Pons (tissue), 1 donor: ENCODE results near the gene ATF7.
"Not testable (repeated sequence)": the region's sequence is repeated elsewhere in the genome, so short reads cannot be mapped to it uniquely, and the experiment has no call there.

Experiments
- DNase-seq: peaks from one replicate; pipeline ENCODE4 v3.0.0-alpha.2; 2016; ENCODE audit warnings: low spot score

Gene ATF7

DNA sequence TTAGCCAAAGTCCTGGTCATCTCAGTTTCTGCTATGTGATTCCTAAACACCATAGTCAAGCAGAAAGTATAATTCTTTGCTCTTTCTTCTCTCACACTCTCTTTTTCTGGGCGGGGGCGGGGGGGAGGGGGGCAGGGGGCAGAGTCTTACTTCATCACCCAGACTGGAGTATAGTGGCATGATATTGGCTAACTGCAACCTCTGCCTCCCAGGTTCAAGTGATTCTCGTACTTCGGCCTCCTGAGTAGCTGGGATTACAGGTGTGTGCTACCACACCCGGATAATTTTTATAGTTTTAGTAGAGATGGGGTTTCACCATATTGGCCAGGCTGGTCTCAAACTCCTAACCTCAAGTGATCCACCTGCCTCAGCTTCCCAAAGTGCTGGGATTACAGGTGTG is 60.8 kb downstream of the ATF7 start:
- not testable (repeated sequence) for DNase-seq

DNA sequence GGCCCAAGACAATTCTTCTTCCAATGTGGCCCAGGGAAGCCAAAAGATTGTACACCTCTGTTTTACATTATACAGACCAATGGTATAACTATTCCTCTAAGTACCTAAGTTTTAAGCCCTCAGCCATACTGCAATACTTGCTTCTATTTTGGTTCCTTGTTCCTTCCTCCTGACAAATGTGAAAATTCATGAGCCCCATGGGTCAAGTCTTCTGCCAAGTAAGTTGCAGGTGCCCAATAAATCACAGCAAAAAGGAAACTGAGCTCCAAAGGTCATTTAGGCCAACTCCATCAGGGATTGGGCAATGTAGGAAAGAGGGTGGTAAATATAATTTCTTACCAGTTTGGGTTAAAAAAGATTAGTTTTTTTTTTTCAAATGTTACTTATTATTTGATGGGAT is 61.2 kb downstream of the ATF7 start:
- no peak for DNase-seq

DNA sequence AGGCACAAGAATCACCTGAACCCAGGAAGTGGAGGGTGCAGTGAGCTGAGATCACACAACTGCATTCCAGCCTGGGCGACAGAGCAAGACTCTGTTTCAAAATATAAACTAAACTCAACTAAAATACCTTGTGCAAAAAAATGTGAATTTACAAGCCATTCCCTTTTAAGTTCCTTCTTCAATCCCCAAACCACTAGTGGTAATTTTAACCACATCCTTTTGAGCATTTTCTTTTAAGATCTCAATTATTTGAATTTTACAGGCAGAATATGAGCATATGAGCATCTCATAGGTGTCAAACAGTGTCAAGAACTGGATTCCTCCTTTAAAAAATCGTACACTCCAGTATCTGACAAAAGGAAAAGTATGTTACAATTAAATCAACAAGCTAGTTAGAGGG is 61.9 kb downstream of the ATF7 start:
- DNase-seq: no peak

DNA sequence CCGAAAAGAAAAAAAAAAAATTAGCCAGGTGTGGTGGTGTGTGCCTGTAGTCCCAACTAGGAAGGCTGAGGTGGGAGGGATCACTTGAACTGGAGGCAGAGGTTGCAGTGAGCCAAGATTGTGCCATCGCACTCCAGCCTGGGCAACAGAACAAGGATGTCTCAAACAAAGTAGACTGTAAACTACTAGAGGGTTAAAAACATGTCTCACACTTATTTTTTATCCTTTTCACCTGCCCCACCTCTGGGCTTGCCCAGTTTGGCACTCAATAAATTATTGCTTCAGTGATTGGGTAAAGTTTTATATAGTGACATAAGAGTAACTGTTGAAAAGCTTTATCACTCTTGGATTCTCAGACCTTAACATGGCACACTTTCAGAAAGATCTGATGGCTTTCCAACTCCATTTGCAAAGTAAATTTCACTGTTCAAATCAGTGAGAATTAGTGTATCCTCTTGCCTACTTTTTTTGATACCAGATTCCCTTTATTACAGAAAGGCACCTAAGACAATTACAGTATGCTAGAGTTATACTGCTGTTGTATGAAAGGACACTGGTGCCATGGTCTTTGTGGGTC is 62.6 kb downstream of the ATF7 start:
- no peak for DNase-seq

DNA sequence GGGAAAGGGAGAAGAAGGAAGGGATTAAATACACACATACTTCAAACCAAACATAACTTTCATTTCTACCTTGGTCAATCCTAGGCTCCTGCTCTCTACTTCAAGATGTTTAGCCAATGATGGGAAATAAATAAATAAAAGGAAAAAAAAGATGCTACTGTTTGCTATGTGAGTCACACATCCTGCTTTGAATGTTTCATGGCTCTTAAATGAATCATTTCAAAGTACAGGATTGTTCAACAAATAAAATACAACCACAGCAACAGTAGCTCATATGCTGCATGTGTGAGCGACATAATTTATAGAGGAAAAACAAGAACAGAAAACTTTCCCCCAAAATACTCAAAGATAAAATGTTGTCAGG is 64.6 kb downstream of the ATF7 start:
- no peak for DNase-seq

DNA sequence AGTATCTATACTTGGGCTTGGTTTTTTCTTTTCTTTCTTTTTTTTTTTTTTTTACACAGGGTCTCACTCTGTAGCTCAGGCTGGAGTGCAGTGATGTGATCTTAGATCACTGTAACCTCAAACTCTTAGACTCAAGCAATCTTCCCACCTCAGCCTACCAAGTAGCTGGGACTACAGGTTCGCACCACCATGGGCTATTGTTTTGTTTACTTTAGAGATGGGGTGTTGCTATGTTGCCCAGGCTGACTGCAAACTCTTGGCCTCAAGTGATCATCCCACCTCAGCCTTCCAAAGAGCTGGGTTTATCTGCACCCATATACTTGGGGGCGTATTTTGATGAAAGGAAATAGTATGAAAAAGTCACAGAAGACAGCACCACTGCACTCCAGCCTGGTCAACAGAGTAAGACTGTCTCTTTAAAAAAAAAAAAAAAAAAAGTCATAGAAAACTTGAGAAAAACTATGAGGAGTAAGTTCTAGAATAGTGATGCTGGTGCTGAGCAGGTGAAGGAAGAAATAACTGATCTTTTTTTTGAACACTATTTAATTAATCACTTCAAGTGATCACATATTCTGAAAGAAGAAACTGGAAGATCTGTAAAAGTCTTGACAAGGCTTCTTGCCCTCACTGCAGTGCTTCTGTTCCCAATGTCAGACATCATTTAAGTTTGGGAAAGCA is 65.1 kb downstream of the ATF7 start:
- no peak for DNase-seq

DNA sequence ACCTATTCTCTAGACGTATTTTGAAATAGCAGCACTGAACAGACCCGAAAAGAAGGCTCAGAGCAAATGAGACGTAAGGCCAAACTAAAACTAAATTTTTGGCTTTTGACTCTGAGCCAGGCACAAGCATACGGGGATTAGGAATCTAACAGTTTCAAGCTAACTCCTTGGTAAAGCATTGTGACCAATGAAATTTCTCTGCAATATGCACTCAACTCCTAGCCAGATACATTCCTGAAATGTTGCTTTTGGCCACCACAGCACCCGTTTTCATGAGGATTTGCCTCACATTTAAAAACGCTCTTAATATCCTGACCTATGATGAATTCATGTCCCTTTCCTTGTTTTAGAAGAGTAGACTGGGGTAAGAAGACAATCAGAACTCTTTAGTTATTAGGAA is 65.8 kb downstream of the ATF7 start:
- no peak for DNase-seq

DNA sequence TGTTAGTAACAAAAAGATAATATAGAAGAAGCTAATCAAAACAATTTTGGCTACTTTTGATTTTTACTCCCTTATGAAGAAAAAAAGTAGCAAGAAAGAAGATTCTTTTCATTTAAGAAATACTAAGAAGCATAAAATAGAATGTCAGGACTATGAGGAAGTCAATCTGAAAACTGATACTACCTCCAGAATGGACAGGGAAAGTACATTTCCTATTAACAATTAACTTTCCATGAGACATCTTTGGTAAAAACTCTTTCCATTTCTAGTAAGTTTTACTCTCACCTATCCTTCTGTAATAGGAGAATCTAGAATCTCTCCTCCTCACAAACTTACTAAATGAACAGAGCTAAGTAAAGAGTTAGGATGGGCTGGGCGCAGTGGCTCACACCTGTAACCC is 67.6 kb downstream of the ATF7 start:
- no peak for DNase-seq

DNA sequence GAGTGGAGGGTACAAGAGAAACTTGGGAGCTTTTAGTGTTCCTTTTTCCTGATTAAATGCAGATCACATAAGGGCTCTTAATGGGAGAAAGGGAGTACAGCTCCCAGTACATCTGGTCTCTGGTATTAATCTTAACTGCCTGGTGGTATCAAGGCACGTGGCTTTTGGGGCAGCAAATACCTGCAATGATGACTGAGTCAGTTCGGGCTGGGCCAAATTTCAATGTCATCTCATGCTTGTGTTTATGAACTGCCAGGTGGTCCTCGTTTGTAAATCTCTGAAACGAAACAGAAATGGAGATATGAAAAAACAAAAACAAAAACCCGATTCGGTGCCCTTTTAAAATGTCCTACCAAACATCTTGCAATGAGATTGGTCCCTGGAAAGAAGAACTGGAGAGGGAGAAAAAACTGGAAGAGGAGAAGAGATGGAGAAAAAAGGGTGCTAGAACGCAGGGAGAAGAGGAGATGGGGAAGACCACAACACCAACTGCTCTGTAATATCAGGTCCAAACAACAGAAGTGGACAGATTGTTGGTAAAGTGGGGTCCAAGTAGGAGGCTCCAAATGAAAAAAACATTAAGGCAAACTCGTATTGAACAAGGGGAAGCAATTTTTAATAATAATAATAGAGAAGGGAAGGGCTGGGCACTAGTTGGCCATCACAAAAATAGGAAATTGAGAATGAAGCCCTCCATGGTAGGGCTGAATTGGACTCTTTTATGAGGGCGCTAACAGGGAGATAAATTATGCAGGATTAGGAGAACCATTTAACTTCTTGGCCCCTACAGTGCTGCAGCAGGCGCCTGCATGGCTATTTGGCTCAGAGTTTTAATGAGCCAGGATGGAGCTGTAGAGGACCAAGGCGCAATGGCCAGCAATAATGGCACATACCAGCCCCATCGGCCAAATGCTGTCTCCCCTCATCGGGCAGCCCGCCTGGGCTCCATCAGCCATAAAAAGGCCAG is 73.5 kb downstream of the ATF7 start:
- DNase-seq: no peak

DNA sequence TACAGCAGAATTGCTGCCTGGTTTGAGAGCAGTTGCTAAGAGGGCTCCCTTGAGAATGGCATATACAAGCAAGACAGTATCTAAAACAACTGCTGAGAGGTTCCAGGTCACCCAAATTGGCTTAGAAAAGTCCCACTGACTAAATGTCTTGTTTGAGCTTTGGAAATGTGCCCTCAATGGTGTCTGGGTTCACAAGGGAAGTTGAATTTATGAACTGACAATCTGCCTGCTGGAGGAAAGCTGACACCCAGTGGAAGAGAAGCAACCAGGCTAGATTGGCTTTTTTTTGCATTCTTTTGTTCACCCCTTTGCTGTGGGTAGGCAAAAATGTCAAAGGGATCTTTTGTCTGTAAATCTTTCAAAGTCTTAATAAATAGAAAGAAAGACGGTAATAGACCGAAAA is 74.3 kb downstream of the ATF7 start:
- DNase-seq: peak; percentile 73

DNA sequence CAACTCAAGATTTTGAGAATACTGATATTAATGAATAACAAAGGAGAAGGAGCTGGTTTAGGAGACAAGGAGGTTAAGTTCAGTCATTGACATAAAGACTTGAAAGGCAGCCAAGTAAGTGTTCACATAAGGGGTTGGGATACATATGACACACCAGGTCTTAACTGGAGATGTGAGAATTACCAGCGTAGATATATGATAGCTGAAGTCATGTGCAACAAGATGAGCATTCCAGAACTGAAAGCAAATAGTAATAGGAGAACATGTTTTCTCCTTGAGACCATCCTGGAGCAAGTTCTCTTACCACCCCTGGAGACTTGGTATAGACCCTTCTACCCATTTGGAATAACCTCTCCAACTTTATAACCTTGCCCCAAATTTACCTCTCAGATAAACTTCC is 75.6 kb downstream of the ATF7 start:
- no peak for DNase-seq

DNA sequence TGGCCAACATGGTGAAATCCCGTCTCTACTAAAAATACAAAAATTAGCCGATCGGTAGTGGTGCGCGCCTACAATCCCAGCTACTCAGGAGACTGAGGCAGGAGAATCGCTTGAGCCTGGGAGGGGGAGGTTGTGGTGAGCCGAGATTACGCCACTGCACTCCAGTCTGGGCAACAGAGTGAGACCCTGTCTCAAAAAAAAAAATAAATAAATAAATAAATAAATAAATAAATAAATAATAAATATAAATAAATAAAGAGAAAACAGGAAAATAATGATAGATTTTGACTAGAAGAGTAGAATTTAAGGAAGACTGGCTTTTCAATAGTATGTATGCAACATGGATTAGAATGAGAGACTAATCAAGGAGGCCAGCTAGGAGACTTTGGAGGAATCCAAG is 76.1 kb downstream of the ATF7 start:
- DNase-seq: not testable (repeated sequence)

DNA sequence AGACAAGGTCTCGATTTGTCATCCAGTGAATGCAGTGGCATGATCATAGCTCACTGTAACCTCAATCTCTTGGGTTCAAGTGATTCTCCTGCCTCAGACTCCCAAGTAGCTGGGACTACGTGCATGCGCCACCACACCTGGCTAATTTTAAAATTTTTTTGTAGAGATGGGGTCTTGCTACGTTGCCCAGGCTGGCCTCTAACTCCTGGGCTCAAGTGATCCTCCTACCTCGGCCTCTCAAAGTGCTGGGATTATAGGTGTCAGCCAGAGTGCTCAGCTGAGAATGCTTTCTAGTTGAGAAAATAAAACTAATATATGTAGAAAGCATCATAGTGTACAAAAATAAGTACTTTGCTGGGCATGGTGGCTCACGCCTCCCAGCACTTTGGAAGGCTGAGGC is 77.8 kb downstream of the ATF7 start:
- not testable (repeated sequence) for DNase-seq

DNA sequence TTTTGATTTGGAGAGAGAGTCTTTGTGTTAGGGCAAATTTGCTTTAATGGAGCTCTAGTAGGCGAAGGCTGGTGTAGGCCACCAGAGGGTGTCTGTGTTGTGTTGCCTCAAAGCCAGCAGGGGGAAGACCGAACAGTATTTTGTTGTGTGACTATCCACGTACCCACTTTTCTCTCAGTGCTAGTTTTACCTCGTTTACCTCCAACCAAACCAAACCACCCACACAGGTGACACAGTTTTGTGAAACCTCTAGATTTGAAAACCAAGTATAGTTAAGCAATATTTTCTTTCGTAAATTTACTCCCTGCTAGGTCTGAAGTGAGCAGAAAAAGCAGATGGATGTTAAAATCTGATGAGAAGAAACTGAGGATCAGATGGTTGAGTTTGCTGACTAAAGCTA is 82.6 kb downstream of the ATF7 start:
- peak; percentile 91 for DNase-seq

DNA sequence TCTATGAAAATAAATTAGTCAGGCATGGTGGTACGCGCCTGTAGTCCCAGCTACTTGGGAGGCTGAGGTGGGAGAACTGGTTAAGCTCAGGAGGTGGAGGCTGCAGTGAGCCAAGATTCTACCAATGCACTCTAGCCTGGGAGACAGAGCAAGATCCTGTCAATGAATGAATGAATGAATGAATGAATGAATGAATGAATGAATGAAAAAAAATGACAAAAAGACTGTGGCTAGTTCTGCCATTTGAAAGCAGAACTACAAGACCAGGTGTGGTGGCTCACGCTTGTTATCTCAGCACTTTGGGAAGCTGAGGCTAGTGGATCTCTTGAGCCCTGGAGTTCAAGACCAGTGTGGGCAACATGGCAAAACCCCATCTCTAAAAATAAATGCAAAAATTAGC is 86.7 kb downstream of the ATF7 start:
- DNase-seq: no peak

DNA sequence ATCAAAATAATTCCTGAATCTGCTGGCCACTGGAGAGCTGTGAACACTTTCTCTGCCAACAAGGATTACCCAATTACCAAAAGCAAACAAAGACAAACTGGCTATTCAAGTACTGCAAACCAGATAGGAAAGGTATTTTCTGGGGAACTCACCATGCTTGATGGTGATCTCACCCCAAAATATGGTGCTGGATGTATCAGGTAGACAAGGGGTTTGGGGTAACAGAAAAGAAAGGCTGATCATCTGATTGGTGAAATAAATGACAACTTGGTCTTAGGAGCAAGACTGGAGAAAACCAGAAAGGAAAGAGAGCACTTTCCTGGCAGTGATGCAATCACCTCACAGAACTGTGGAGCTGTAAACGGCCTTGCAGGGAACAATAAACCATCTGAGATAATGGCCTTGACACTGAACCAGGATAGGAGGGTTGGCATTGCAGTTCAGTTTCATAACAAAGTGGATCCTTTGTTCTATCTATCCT is 87.9 kb downstream of the ATF7 start:
- DNase-seq: peak; percentile 95

DNA sequence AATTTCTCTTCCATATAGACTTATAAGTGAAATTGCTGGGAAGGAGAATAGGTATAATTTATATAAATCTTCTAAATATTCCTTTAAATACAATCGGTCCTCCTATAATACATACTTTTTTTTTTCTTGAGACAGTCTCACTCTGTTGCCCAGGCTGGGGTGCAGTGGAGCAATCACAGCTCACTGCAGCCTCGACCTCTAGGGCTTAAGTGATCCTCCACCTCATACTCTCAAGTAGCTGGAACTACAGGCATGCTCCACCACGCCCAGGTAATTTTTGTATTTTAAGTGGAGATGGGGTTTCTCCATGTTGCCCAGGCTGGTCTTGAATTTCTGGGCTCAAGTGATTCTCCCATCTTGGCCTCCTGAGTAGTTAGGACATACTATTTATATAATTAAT is 89.2 kb downstream of the ATF7 start:
- no peak for DNase-seq

DNA sequence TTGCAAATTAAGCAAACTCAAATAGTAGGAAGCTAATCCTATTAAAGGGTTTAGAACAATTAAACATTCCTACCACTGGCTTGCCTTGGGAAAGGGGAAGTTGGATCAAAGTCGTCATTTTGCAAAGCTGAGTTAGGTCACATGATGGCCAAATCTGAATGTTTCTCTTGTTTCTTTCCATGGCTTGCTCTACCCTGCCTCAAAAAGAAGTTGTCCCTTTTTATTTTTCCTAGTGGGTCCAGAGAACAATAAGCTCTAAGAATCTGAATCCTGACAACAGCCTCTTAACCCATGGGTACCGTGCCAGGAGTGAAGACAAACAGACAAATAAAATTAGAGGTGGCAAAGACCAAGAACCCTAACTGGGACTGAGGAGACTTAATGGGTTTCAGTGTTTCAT is 92.7 kb downstream of the ATF7 start:
- DNase-seq: peak; percentile 89

DNA sequence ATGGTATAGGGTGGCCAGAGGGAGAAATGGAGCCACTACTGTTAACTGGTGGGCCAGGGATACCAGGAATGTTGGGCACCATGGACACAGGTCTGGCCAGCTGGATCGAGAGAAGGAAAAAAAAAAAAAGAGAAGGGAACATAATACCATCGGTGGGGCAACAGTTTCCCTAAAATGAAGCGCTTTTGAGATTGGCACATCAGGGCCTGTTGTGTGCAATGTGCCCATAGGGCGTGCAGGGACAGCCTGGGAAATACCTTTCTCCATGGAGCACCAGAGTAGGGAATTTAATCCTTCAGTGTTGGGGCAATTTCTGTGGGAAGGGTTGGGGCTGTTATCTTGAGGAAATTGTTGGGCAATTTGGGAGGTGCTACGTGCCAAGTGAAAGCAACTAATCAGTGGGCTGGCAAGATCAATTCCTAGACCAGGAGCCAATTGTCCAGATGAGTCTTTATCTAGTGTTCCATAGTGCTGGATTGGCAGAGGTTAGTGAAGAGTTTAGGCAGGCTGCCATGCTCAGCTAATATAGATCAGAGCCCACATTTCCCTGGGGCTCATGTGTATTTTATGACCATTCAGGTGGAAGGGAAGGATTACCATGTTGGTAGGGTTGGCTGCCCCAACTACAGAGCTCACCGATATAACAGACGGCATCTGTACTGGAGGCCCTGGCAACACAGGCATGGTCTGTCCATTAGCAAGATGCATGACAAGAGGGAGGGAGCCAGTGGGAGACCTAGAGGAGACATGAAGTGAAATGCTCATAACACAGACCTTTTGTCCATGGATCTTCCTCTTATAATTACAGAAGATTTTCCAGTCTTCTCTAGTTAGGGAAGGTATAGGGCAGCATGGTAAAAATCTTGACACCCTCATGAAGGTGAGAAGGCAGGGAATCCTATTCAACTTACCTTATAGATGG is 93.4 kb downstream of the ATF7 start:
- peak; percentile 49 for DNase-seq

DNA sequence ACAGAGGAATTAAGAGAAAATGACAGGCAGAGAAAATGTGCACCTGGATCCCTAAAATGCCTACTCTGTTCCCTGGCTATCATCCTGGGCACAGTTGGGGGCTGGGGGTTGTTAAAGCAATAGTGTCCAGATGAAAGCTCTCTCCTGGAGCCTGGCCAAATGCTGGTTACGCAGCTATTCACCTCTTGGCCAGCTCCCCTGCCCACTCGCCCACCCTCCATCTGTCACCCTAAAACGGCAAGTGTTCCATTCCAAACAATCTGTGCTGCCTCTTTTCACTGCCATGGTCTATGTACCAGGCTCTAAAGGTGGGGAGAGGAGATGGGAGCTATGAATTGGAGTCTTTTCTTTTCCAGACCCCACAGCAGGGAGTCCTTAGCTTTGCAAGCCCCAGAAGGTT is 94.2 kb downstream of the ATF7 start:
- no peak for DNase-seq

DNA sequence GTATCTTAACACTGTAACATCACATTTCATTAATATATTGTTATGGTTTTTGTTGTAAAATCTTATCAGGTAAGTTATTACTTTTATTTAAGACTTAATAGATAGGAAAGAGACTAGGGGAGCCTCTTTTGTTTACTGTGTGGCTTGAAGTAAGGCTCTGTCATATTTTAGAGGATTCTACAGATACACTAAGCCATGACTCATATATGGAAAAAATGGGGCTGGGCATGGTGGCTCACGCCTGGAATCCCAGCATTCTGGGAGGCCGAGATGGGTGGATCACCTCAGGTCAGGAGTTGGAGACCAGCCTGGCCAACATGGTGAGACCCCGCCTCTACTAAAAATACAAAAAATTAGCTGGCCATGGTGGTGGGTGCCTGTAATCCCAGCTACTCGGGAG is 95.3 kb downstream of the ATF7 start:
- no peak for DNase-seq

DNA sequence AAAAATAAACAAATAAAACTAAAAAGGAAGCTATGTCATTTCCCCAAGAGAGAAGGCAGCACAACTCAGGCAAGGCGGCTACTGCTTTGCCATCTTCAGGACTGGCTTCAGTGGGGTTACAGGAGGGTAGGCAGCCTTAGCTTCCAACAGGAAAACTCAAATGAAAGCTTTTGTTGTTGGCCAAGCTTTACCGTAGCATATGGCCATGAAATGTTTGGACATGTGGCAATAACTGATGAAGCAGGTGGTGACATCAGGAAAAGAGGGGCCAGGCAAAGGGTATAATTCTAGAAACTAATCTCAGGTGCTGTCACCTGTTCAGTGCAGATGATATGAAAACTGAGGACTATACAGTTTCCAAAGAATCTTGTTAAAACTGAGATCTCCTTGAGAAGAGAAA is 96.1 kb downstream of the ATF7 start:
- DNase-seq: no peak
